Astrocyte (in vitro differentiated cells and primary cell): ENCODE results near the gene RAB32. TPM values are rescaled to one million over a fixed set of nuclear protein-coding genes. Genes with fewer than 3 reads are reported as not detected.
A peak's percentile ranks its signal among the peaks of the same experiment; 100 is the strongest.

Source experiments
- DNase-seq: peaks from one replicate; pipeline ENCODE4 v3.0.0-alpha.2; 2010; ENCODE audit warnings: low read depth
- FAIRE-seq: peaks from 2 replicates; lab custom pipeline; 2011; peaks lifted over from hg19 to GRCh38; lab: Jason Lieb, UNC
- H2AFZ ChIP-seq: 2 replicates; pipeline ENCODE4 v1.6.0; 2012; ENCODE audit warnings: low read depth, low read length, inconsistent platforms
- H3K27ac ChIP-seq: 2 replicates; pipeline ENCODE4 v1.5.1; 2011; ENCODE audit warnings: low read depth, low read length, inconsistent platforms
- H3K27me3 ChIP-seq: 2 replicates; pipeline ENCODE4 v1.6.0; 2011; ENCODE audit warnings: low read length, inconsistent platforms; ENCODE audit not compliant: insufficient read depth
- H3K36me3 ChIP-seq: 2 replicates; pipeline ENCODE4 v1.5.1; 2011; ENCODE audit warnings: low read length, inconsistent platforms; ENCODE audit not compliant: insufficient read depth
- H3K4me1 ChIP-seq: 2 replicates; pipeline ENCODE4 v1.5.1; 2011; ENCODE audit warnings: low read length, inconsistent platforms; ENCODE audit not compliant: insufficient read depth
- H3K4me2 ChIP-seq: 2 replicates; pipeline ENCODE4 v1.6.0; 2012; ENCODE audit warnings: low read length, inconsistent platforms
- H3K4me3 ChIP-seq: 2 replicates; pipeline ENCODE4 v1.5.1; 2011; ENCODE audit warnings: low read depth, mild to moderate bottlenecking, low read length, inconsistent platforms; ENCODE audit not compliant: insufficient read depth
- H3K79me2 ChIP-seq: 2 replicates; pipeline ENCODE4 v1.6.0; 2012; ENCODE audit warnings: mild to moderate bottlenecking, low read length, inconsistent platforms; ENCODE audit not compliant: insufficient read depth
- H3K9ac ChIP-seq: 2 replicates; pipeline ENCODE4 v1.6.0; 2012; ENCODE audit warnings: mild to moderate bottlenecking, low read length, inconsistent platforms
- H3K9me3 ChIP-seq: 2 replicates; pipeline ENCODE4 v1.5.1; 2012; ENCODE audit warnings: low read depth, mild to moderate bottlenecking, low read length, inconsistent platforms; ENCODE audit not compliant: insufficient read depth
- H4K20me1 ChIP-seq: 2 replicates; pipeline ENCODE4 v1.6.0; 2012; ENCODE audit warnings: low read length, inconsistent platforms; ENCODE audit not compliant: insufficient read depth
- H3K27ac Mint-ChIP-seq: one replicate; pipeline ENCODE4 v1.8.0; 2021; ENCODE audit warnings: mild to moderate bottlenecking, mixed read lengths; ENCODE audit not compliant: unreplicated experiment
- H3K27me3 Mint-ChIP-seq: one replicate; pipeline ENCODE4 v1.8.0; 2021; ENCODE audit warnings: low read depth, mixed read lengths; ENCODE audit not compliant: unreplicated experiment
- H3K36me3 Mint-ChIP-seq: one replicate; pipeline ENCODE4 v1.8.0; 2021; ENCODE audit warnings: low read depth, mixed read lengths; ENCODE audit not compliant: unreplicated experiment
- H3K4me1 Mint-ChIP-seq: one replicate; pipeline ENCODE4 v1.8.0; 2021; ENCODE audit warnings: low read depth, mixed read lengths; ENCODE audit not compliant: unreplicated experiment
- H3K4me3 Mint-ChIP-seq: one replicate; pipeline ENCODE4 v1.8.0; 2021; ENCODE audit warnings: mild to moderate bottlenecking, moderate library complexity, mixed read lengths; ENCODE audit not compliant: unreplicated experiment
- H3K9me3 Mint-ChIP-seq: one replicate; pipeline ENCODE4 v1.8.0; 2021; ENCODE audit warnings: mild to moderate bottlenecking, mixed read lengths; ENCODE audit not compliant: unreplicated experiment
- EZH2 ChIP-seq: IDR thresholded peaks from 2 replicates; pipeline ENCODE4 v1.6.1; 2012; ENCODE audit warnings: mild to moderate bottlenecking, low read length, inconsistent platforms; ENCODE audit not compliant: insufficient read depth
- total RNA-seq: library from RNA; stranded (reverse); gene quantifications from 2 replicates; pipeline ENCODE4 v1.2.1, GENCODE V29; 2021
- TF ChIP-seq, protein P1 (sequence below): IDR thresholded peaks from 2 replicates; pipeline ENCODE4 v1.5.1; 2011; ENCODE audit warnings: low read depth, mild to moderate bottlenecking, inconsistent platforms, low read length, moderate library complexity; ENCODE audit not compliant: insufficient read depth

The RAB32 gene
- total RNA-seq, 1 donor from 2014 or later, result 77.4 TPM

DNA sequence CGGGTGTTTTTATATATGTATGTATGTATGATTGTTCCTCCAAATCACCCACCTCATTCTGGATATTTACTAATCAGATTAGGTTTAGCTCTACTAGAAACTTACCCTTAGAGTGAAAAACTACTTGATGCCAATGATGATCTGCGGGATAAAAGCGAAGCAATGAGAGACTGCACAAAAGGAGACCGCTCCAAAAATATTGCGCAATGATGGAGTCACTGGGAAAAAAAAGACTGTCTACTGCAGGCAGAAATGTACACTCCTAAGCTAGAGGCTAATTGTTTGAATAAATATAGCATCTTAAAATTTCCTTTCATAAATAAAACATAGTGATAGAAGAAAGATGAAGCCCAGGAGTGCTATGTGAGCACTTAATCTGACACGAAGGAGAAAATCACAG, 7.3 kb downstream of the RAB32 start:
- no peak for FAIRE-seq

DNA sequence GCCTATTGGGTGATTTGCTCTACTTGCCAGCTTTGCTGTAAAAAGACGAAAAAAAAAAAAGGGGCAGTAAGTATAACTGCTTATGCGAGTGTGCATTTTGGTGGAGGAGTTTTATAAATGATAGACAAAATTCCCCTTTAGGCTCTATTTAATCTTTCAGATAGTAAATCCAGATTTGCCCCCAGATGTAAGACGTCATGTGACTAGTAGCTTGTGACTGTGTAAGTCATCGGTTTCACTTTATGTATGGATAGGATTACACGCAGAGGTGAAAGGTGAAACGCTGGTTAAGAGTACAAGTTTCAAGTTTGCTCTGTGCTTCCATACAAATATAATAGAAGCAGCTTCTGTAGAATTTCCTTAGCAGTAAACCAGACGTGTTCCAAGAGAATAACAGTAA, 7.9 kb downstream of the RAB32 start:
- no peaks in the 10 kb centered on the region for H3K27me3 ChIP-seq
- H3K4me3 Mint-ChIP-seq, result no peak overlapping the region
- no peak overlapping the region for H3K4me3 ChIP-seq
- H3K27ac ChIP-seq, result no peak overlapping the region
- DNase-seq (no peak), FAIRE-seq (no peak)
- H3K4me1 ChIP-seq, result peaks cover 6% of the 10 kb centered on the region
- peaks cover 73% of the 10 kb centered on the region for H3K79me2 ChIP-seq
- no peak overlapping the region for H2AFZ ChIP-seq
- peaks cover 27% of the 10 kb centered on the region for H3K36me3 ChIP-seq
- peaks cover 17% of the 10 kb centered on the region for H4K20me1 ChIP-seq
- H3K36me3 Mint-ChIP-seq, result peaks cover 17% of the 10 kb centered on the region
- no peaks in the 10 kb centered on the region for H3K9me3 Mint-ChIP-seq
- no peak overlapping the region for H3K27ac Mint-ChIP-seq
- no peak overlapping the region for H3K9ac ChIP-seq
- TF ChIP-seq EZH2, result no peak
- TF ChIP-seq, protein P1, sequence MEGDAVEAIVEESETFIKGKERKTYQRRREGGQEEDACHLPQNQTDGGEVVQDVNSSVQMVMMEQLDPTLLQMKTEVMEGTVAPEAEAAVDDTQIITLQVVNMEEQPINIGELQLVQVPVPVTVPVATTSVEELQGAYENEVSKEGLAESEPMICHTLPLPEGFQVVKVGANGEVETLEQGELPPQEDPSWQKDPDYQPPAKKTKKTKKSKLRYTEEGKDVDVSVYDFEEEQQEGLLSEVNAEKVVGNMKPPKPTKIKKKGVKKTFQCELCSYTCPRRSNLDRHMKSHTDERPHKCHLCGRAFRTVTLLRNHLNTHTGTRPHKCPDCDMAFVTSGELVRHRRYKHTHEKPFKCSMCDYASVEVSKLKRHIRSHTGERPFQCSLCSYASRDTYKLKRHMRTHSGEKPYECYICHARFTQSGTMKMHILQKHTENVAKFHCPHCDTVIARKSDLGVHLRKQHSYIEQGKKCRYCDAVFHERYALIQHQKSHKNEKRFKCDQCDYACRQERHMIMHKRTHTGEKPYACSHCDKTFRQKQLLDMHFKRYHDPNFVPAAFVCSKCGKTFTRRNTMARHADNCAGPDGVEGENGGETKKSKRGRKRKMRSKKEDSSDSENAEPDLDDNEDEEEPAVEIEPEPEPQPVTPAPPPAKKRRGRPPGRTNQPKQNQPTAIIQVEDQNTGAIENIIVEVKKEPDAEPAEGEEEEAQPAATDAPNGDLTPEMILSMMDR, result no peak
- no peaks in the 10 kb centered on the region for H3K27me3 Mint-ChIP-seq
- H3K4me2 ChIP-seq, result no peak overlapping the region
- peaks cover 11% of the 10 kb centered on the region for H3K4me1 Mint-ChIP-seq
- H3K9me3 ChIP-seq, result no peaks in the 10 kb centered on the region

More for the DNA sequence above, 7.3 kb downstream of the RAB32 start:
- Histone ChIP-seq H3K27ac (no peak overlapping the region), H3K4me1 (peaks cover 9% of the 10 kb centered on the region), H3K4me3 (no peak overlapping the region), H3K9ac (no peak overlapping the region), H3K27me3 (no peaks in the 10 kb centered on the region), H2AFZ (no peak overlapping the region), H3K4me2 (no peak overlapping the region), H3K79me2 (peaks cover 78% of the 10 kb centered on the region), H3K36me3 (peaks cover 27% of the 10 kb centered on the region), H3K9me3 (no peaks in the 10 kb centered on the region), H4K20me1 (peaks cover 17% of the 10 kb centered on the region)
- peak; percentile 9 for DNase-seq
- H3K36me3 Mint-ChIP-seq, result peaks cover 16% of the 10 kb centered on the region
- no peaks in the 10 kb centered on the region for H3K27me3 Mint-ChIP-seq
- H3K27ac Mint-ChIP-seq, result no peak overlapping the region
- H3K4me3 Mint-ChIP-seq, result no peak overlapping the region
- H3K9me3 Mint-ChIP-seq, result no peaks in the 10 kb centered on the region
- TF ChIP-seq, protein P1, result no peak
- TF ChIP-seq EZH2, result no peak
- H3K4me1 Mint-ChIP-seq, result peaks cover 16% of the 10 kb centered on the region

DNA sequence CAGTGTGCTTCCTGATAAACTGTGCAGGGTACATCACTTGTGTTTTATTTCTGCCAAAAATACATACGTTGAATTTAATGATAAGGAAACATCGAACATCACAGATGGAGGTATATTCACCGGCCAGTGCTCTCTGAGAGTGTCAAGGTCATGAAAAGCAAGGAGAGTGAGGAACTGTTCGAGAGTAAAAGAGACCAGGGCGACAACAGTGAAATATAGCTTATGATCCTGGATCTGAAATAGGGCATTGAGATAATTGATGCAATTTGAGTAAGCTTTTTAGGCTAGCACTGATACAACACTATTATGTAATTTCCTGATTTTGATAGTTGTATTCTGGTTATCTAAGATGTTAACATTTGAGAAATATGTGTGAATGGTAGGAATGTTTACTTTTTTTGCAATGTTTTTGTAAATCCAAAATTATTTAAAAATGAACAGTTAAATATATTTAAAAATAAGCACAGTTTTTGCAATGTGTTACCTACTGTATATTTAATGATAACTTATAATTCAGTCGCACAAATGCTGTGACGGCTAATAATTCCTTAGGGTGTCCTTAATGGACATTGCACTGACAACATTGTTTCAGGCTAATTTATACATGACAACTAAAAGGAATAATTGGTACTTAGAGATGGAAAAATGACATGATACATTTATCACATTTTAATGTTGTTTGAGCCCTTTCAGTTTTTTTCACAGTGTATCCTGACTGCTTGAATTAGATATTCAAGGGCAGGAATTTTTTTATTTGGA, 9.9 kb downstream of the RAB32 start:
- no peaks in the 10 kb centered on the region for H3K4me1 Mint-ChIP-seq
- TF ChIP-seq, protein P1, result no peak
- no peak for TF ChIP-seq EZH2
- peaks cover 27% of the 10 kb centered on the region for H3K36me3 ChIP-seq
- no peaks in the 10 kb centered on the region for H3K9me3 ChIP-seq
- no peak overlapping the region for H2AFZ ChIP-seq
- H3K27ac Mint-ChIP-seq, result no peak overlapping the region
- no peaks in the 10 kb centered on the region for H3K27me3 ChIP-seq
- no peaks in the 10 kb centered on the region for H3K9me3 Mint-ChIP-seq
- peak; percentile 34 for FAIRE-seq
- peaks cover 18% of the 10 kb centered on the region for H3K36me3 Mint-ChIP-seq
- H4K20me1 ChIP-seq, result peaks cover 17% of the 10 kb centered on the region
- DNase-seq, result no peak
- no peak overlapping the region for H3K9ac ChIP-seq
- H3K27me3 Mint-ChIP-seq, result no peaks in the 10 kb centered on the region
- peaks cover 53% of the 10 kb centered on the region for H3K79me2 ChIP-seq
- no peak overlapping the region for H3K4me2 ChIP-seq
- H3K4me3 ChIP-seq, result no peak overlapping the region
- H3K27ac ChIP-seq, result no peak overlapping the region
- H3K4me1 ChIP-seq, result no peaks in the 10 kb centered on the region
- H3K4me3 Mint-ChIP-seq, result no peak overlapping the region
